H1 (cell line): Measurements from ENCODE around the gene PRKG2. TPM values are rescaled to one million over a fixed set of nuclear protein-coding genes. Genes with fewer than 3 reads are reported as not detected.

Source experiments
- CTCF ChIA-PET: fragments of 300-600 bp; sonication (Branson Sonifier 250); formaldehyde crosslinking; loops from one replicate; lab custom pipeline; 2021; ENCODE audit not compliant: partially characterized antibody; lab: Charles Lee
- POLR2A ChIA-PET: fragments of 300-600 bp; sonication (Branson Sonifier 250); formaldehyde crosslinking; loops from one replicate; lab custom pipeline; 2021; ENCODE audit warnings: inconsistent platforms; ENCODE audit not compliant: partially characterized antibody; lab: Charles Lee
- DNase-seq, 2 experiments: peaks; one replicate each; pipeline versions ENCODE4 v3.0.0 to v3.0.0-alpha.2; 2010 to 2022; ENCODE audit warnings: low spot score in 2 of 2, low read depth in 1 of 2, mixed read lengths in 1 of 2
- FAIRE-seq: peaks from 2 replicates; lab custom pipeline; 2011; peaks lifted over from hg19 to GRCh38; lab: Jason Lieb, UNC
- H2AFZ ChIP-seq: 2 replicates; pipeline ENCODE4 v1.8.1; 2012; ENCODE audit warnings: low read length, inconsistent platforms
- H2AK5ac ChIP-seq: 2 replicates; pipeline ENCODE4 v1.6.1; 2013; ENCODE audit warnings: low read depth, low read length
- H2BK120ac ChIP-seq: replicated peaks from 2 replicates; pipeline ENCODE3; 2013; ENCODE audit warnings: low read depth, low read length, inconsistent platforms
- H2BK12ac ChIP-seq: 2 replicates; pipeline ENCODE4 v1.6.1; 2013; ENCODE audit warnings: low read depth, low read length
- H2BK15ac ChIP-seq: 2 replicates; pipeline ENCODE4 v1.6.1; 2013; ENCODE audit warnings: low read length
- H2BK20ac ChIP-seq: 2 replicates; pipeline ENCODE4 v1.6.1; 2013; ENCODE audit warnings: low read length
- H2BK5ac ChIP-seq: 2 replicates; pipeline ENCODE4 v1.6.1; 2013; ENCODE audit warnings: low read depth, low read length
- H3K14ac ChIP-seq: 2 replicates; pipeline ENCODE4 v1.6.1; 2013; ENCODE audit warnings: inconsistent platforms; ENCODE audit not compliant: insufficient read length
- H3K18ac ChIP-seq: 2 replicates; pipeline ENCODE4 v1.6.1; 2013; ENCODE audit warnings: low read length; ENCODE audit errors: extremely low read depth
- H3K23ac ChIP-seq: 2 replicates; pipeline ENCODE4 v1.6.1; 2013; ENCODE audit warnings: inconsistent platforms; ENCODE audit not compliant: insufficient read length
- H3K23me2 ChIP-seq: 2 replicates; pipeline ENCODE4 v1.6.1; 2013; ENCODE audit warnings: low read depth, low read length
- H3K27ac ChIP-seq: 2 replicates; pipeline ENCODE4 v1.6.1; 2011; ENCODE audit warnings: low read depth, low read length, inconsistent platforms
- H3K27me3 ChIP-seq, 4 experiments: replicated peaks in 1 of 4; 1 replicate in 1 of 4; 2 replicates in 3 of 4; pipeline versions ENCODE4 v1.6.1 to v1.8.1; 2011 to 2013; ENCODE audit warnings: low read length in 3 of 4, mild to moderate bottlenecking in 3 of 4, inconsistent platforms in 2 of 4, mixed read lengths in 2 of 4, moderate library complexity in 1 of 4; ENCODE audit not compliant: control insufficient read depth in 3 of 4, insufficient read depth in 3 of 4; ENCODE audit errors: extremely low read depth in 1 of 4
- H3K36me3 ChIP-seq, 4 experiments: 2 replicates each; pipeline versions ENCODE4 v1.6.1 to v1.8.1; 2011 to 2013; ENCODE audit warnings: mild to moderate bottlenecking in 4 of 4, low read length in 3 of 4, moderate library complexity in 2 of 4, control low read depth in 1 of 4, inconsistent platforms in 1 of 4; ENCODE audit not compliant: insufficient read depth in 4 of 4, control insufficient read depth in 2 of 4
- H3K4ac ChIP-seq: replicated peaks from 2 replicates; pipeline ENCODE3; 2013; ENCODE audit warnings: low read length, low read depth, mixed read lengths, inconsistent platforms; ENCODE audit not compliant: insufficient read length
- H3K4me1 ChIP-seq, 4 experiments: replicated peaks in 1 of 4; 1 replicate in 1 of 4; 2 replicates in 3 of 4; pipeline versions ENCODE4 v1.6.1 to v1.8.1; 2011 to 2013; ENCODE audit warnings: low read length in 3 of 4, inconsistent platforms in 2 of 4, mixed read lengths in 1 of 4; ENCODE audit not compliant: insufficient read depth in 4 of 4, control insufficient read depth in 3 of 4
- H3K4me2 ChIP-seq, 2 experiments: 2 replicates each; pipeline versions ENCODE4 v1.6.1 to v1.8.1; 2011 to 2013; ENCODE audit warnings: low read depth in 2 of 2, low read length in 2 of 2, control low read depth in 1 of 2, inconsistent platforms in 1 of 2, mild to moderate bottlenecking in 1 of 2; ENCODE audit not compliant: insufficient read depth in 1 of 2
- H3K4me3 ChIP-seq, 4 experiments: fragments of 200-600, 300-600 bp in 1 of 4; sonication (generic), shearing (Covaris generic), sonication (Bioruptor Twin) in 1 of 4; 2 replicates each; pipeline versions ENCODE4 v1.5.1 to v1.8.1; 2011 to 2016; ENCODE audit warnings: low read length in 4 of 4, low read depth in 3 of 4, control low read depth in 2 of 4, inconsistent platforms in 2 of 4, mild to moderate bottlenecking in 2 of 4, mixed read lengths in 1 of 4, moderate library complexity in 1 of 4; ENCODE audit not compliant: insufficient read depth in 2 of 4; ENCODE audit errors: extremely low read depth in 1 of 4
- H3K56ac ChIP-seq: replicated peaks from 2 replicates; pipeline ENCODE3; 2013; ENCODE audit warnings: low read depth, mild to moderate bottlenecking, mixed read lengths, low read length, inconsistent platforms; ENCODE audit not compliant: insufficient read length
- H3K79me1 ChIP-seq: 2 replicates; pipeline ENCODE4 v1.6.1; 2013; ENCODE audit warnings: low read depth, low read length, control low read depth
- H3K79me2 ChIP-seq, 2 experiments: 2 replicates each; pipeline versions ENCODE4 v1.6.1 to v1.8.1; 2012 to 2013; ENCODE audit warnings: low read length in 2 of 2, mild to moderate bottlenecking in 2 of 2, inconsistent platforms in 1 of 2; ENCODE audit not compliant: insufficient read depth in 2 of 2, control insufficient read depth in 1 of 2
- H3K9ac ChIP-seq, 4 experiments: replicated peaks in 1 of 4; 1 replicate in 1 of 4; 2 replicates in 3 of 4; pipeline versions ENCODE4 v1.6.1 to v1.8.1; 2011 to 2013; ENCODE audit warnings: low read depth in 3 of 4, low read length in 3 of 4, control low read depth in 2 of 4, mild to moderate bottlenecking in 2 of 4, moderate library complexity in 2 of 4, inconsistent platforms in 1 of 4; ENCODE audit errors: extremely low read depth in 1 of 4
- H3K9me3 ChIP-seq, 2 experiments: 2 replicates each; pipeline versions ENCODE4 v1.6.1 to v1.8.1; 2012 to 2013; ENCODE audit warnings: mild to moderate bottlenecking in 2 of 2, moderate library complexity in 2 of 2, control low read depth in 1 of 2, inconsistent platforms in 1 of 2, low read depth in 1 of 2, low read length in 1 of 2, mixed read lengths in 1 of 2; ENCODE audit not compliant: insufficient read depth in 2 of 2
- H4K20me1 ChIP-seq, 2 experiments: replicated peaks in 1 of 2; 2 replicates each; pipeline versions ENCODE3 to v1.8.1; 2011 to 2013; ENCODE audit warnings: inconsistent platforms in 2 of 2, low read length in 2 of 2, mild to moderate bottlenecking in 1 of 2; ENCODE audit not compliant: insufficient read depth in 2 of 2, control insufficient read depth in 1 of 2
- H4K5ac ChIP-seq: 2 replicates; pipeline ENCODE4 v1.6.1; 2013; ENCODE audit warnings: low read length, low read depth, mixed read lengths, inconsistent platforms; ENCODE audit not compliant: insufficient read length
- H4K8ac ChIP-seq: 2 replicates; pipeline ENCODE4 v1.8.0; 2013; ENCODE audit warnings: mild to moderate bottlenecking, moderate library complexity, low read length, inconsistent platforms; ENCODE audit not compliant: insufficient read depth; ENCODE audit errors: extremely low read depth
- H4K91ac ChIP-seq: replicated peaks from 2 replicates; pipeline ENCODE3; 2013; ENCODE audit warnings: low read length, mixed read lengths, inconsistent platforms; ENCODE audit not compliant: insufficient read length
- BCL11A ChIP-seq, 2 experiments: IDR thresholded peaks; one replicate each; pipeline ENCODE4 v1.6.1; 2011; ENCODE audit warnings: low read depth in 2 of 2, low read length in 2 of 2, mild to moderate bottlenecking in 2 of 2
- CEBPB ChIP-seq: IDR thresholded peaks from 2 replicates; pipeline ENCODE4 v1.6.1; 2012; ENCODE audit warnings: low read depth, low read length
- CREB1 ChIP-seq: IDR thresholded peaks from 2 replicates; pipeline ENCODE4 v1.6.1; 2012; ENCODE audit warnings: inconsistent platforms
- E2F6 ChIP-seq: IDR thresholded peaks from 2 replicates; pipeline ENCODE4 v1.6.1; 2012; ENCODE audit warnings: inconsistent platforms
- EGR1 ChIP-seq: IDR thresholded peaks from 2 replicates; pipeline ENCODE4 v1.6.1; 2011; ENCODE audit warnings: low read depth, low read length, borderline replicate concordance
- JUND ChIP-seq: IDR thresholded peaks from 2 replicates; pipeline ENCODE4 v1.6.1; 2011; ENCODE audit warnings: mild to moderate bottlenecking, improper control_type of control experiment, low read length
- KDM1A ChIP-seq: fragments of 200-600, 300-600 bp; sonication (generic); IDR thresholded peaks from 2 replicates; pipeline ENCODE4 v1.7.1; 2016; ENCODE audit warnings: mild to moderate bottlenecking, low read length, borderline replicate concordance
- KDM4A ChIP-seq: IDR thresholded peaks from one replicate; pipeline ENCODE4 v1.7.1; 2012; ENCODE audit warnings: low read depth, mild to moderate bottlenecking, moderate library complexity, low read length, inconsistent platforms; ENCODE audit not compliant: severe bottlenecking
- MAFK ChIP-seq: IDR thresholded peaks from 2 replicates; pipeline ENCODE4 v1.6.1; 2012; ENCODE audit warnings: low read depth, mild to moderate bottlenecking, improper control_type of control experiment, low read length
- POLR2AphosphoS5 ChIP-seq: IDR thresholded peaks from 2 replicates; pipeline ENCODE4 v1.6.1; 2011; ENCODE audit warnings: low read depth, low read length
- RFX5 ChIP-seq: IDR thresholded peaks from 2 replicates; pipeline ENCODE4 v1.6.1; 2011; ENCODE audit warnings: low read depth, low read length, improper control_type of control experiment, borderline replicate concordance
- TCF12 ChIP-seq: IDR thresholded peaks from 2 replicates; pipeline ENCODE4 v1.6.1; 2011; ENCODE audit warnings: low read depth, mild to moderate bottlenecking, low read length
- TEAD4 ChIP-seq: IDR thresholded peaks from 2 replicates; pipeline ENCODE4 v1.6.1; 2012; ENCODE audit warnings: low read depth, low read length, inconsistent platforms, mixed read lengths
- WGBS, 2 experiments: shearing (Covaris generic) in 1 of 2; methylation state at CpG; one replicate each; pipeline versions ENCODE4 v1.1.6 to v1.1.7; 2013 to 2015; ENCODE audit warnings: low lambda C conversion rate in 2 of 2, mixed read lengths in 2 of 2, inconsistent platforms in 1 of 2, low coverage in 1 of 2, missing lambda C conversion rate in 1 of 2; ENCODE audit not compliant: insufficient replicate concordance in 2 of 2, insufficient coverage in 1 of 2, insufficient read length in 1 of 2; ENCODE audit errors: extremely low coverage in 1 of 2, missing lambda C conversion rate in 1 of 2; 5-methylcytosine and 5-hydroxymethylcytosine counted together
- polyA plus RNA-seq, 7 experiments: library from polyadenylated mRNA; depleted of rRNA in 3 of 7; stranded (reverse) in 5 of 7; unstranded in 2 of 7; fragments of >200 nt in 5 of 7; fragments of 200-250 nt in 2 of 7; gene quantifications; 1 replicate in 5 of 7; 2 replicates in 1 of 7; 4 replicates in 1 of 7; pipeline versions ENCODE4 v1.2.1 to v1.2.3, GENCODE V29; 2011 to 2013; ENCODE audit warnings: missing spikeins in 2 of 7, mixed read lengths in 2 of 7
- total RNA-seq: library from RNA; stranded (reverse); fragmentation: NEBNext Ultra II Directional; extraction: Animal tissue kit (Norgen Biotek cat#: 25700); gene quantifications from 2 replicates; pipeline ENCODE4 v1.2.1, GENCODE V29; 2021

PRKG2 gene
- total and polyA plus RNA-seq, 2 of the 8 experiments (the other 6 are each of a cell fraction or from before 2014, with no cell fraction given), result 0.45 to 1.2 TPM

DNA sequence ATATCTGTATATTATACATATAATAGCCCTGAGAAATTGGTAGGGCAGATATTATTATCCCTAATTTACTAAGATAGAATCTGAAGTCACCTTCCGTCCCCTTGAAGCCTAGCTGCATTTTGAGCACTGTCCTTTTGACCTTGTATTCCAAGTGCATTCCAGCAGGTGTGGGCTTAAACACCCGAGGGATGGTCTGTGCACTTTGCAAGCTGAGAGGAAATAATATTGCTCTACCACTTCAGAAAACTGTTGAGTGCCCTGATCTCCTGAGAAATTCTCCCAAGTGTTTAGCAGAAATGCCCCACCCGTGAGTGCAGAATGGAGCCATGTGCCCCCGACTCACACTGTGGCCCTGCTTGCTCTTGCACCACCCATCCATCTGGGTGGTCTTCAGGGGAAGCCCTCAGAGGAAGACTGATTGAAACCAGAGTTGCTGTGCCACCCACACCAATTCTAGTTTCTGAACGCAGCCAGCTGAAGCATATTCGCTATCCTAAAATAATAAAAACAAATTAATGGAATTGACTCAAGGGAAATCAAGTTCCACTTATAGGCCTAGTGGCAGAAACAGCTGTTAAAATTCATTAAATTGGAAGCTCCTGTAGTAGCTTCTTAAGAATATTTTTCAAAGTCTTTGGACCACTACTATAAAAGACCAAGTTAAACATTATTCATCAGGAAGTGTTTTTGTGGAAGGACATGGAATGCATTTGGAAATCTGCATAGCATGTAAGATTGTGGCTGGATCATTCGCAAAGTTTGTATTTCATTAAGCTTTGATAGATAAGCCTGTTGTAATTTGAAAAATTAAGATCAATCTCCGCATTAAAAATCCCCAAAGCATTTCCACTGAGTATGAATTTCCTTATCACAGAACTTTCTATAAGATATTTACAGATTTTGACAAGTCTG lies 41.3 kb upstream of the PRKG2 start:
- FAIRE-seq (no peak), DNase-seq (no peak)
- no peaks in the 10 kb centered on the region for H3K4me1 ChIP-seq
- no peak overlapping the region for H3K9ac ChIP-seq
- ChIA-PET CTCF (interaction anchor here (0.8 to 3.5 kb wide), 2 partner anchors 14 to 164 kb away, joined by 3 to 11 read pairs; no protein-coding TSS in a partner anchor), POLR2A (no interaction called here)
- no peak overlapping the region for H4K5ac ChIP-seq
- H2AK5ac ChIP-seq, result no peak overlapping the region
- no peaks in the 10 kb centered on the region for H3K27me3 ChIP-seq
- H3K36me3 ChIP-seq, result no peaks in the 10 kb centered on the region
- H2BK15ac ChIP-seq, result no peak overlapping the region
- H3K4me2 ChIP-seq, result no peak overlapping the region
- H3K4ac ChIP-seq, result no peak overlapping the region
- H2BK20ac ChIP-seq, result no peak overlapping the region
- no peak overlapping the region for H2BK120ac ChIP-seq
- H2BK12ac ChIP-seq, result no peak overlapping the region
- no peak overlapping the region for H2BK5ac ChIP-seq
- no peaks in the 10 kb centered on the region for H3K79me1 ChIP-seq
- H2AFZ ChIP-seq, result no peak overlapping the region
- no peak overlapping the region for H3K56ac ChIP-seq
- H3K18ac ChIP-seq, result no peak overlapping the region
- 92% methylated on average over 8 of the region's 8 CpGs; no CpG with 5 or more reads in 1 of the 2 experiments for whole genome bisulfite sequencing, 2 experiments
- no peak overlapping the region for H3K27ac ChIP-seq
- H3K4me3 ChIP-seq, result no peak overlapping the region
- H3K79me2 ChIP-seq, result no peaks in the 10 kb centered on the region
- no peak overlapping the region for H4K8ac ChIP-seq
- H4K20me1 ChIP-seq, result no peaks in the 10 kb centered on the region
- H3K23me2 ChIP-seq, result no peaks in the 10 kb centered on the region
- no peak overlapping the region for H3K14ac ChIP-seq
- no peaks in the 10 kb centered on the region for H3K9me3 ChIP-seq
- H3K23ac ChIP-seq, result no peak overlapping the region
- H4K91ac ChIP-seq, result no peak overlapping the region
- TF ChIP-seq KDM4A, result no peak
- TF ChIP-seq CEBPB, result no peak
- no peak for TF ChIP-seq MAFK
- no peak for TF ChIP-seq CREB1
- TF ChIP-seq TEAD4, result no peak
- no peak for TF ChIP-seq POLR2AphosphoS5
- TF ChIP-seq KDM1A, result no peak
- no peak for TF ChIP-seq BCL11A (IDR thresholded peaks at IDR 0.05; ENCODE audit: low read depth in 2 of 2, low read length in 2 of 2)
- no peak for TF ChIP-seq RFX5
- TF ChIP-seq EGR1, result no peak
- no peak for TF ChIP-seq TCF12
- no peak for TF ChIP-seq JUND
- no peak for TF ChIP-seq E2F6
